HCT116 (cell line): Measurements from ENCODE around the gene FHIT. TPM values are rescaled to one million over a fixed set of nuclear protein-coding genes. Genes with fewer than 3 reads are reported as not detected.
"Not testable (repeated sequence)": the region's sequence is repeated elsewhere in the genome, so short reads cannot be mapped to it uniquely, and the experiment has no call there.

Experiments used
- ATAC-seq: fragments of 200-7000 bp; cut with Tn5 transposase; 2 replicates; pipeline ENCODE4 v1.9.1; 2020; ENCODE audit warnings: mild to moderate bottlenecking, moderate library complexity
- BruUV-seq: library from RNA; stranded (reverse); fragments of 400-500 nt; replicated peaks from 2 replicates; lab custom pipeline; 2021; lab: Mats Ljungman, UMichigan
- CTCF ChIA-PET: fragments of 300-600 bp; sonication (Branson Sonifier 250); formaldehyde crosslinking; loops from one replicate; lab custom pipeline; 2021; ENCODE audit warnings: antibody characterized with exemption; lab: Charles Lee
- POLR2A ChIA-PET: fragments of 300-600, 350-600 bp; sonication (Branson Sonifier 250); formaldehyde crosslinking; loops from one replicate; lab custom pipeline; 2021; ENCODE audit warnings: antibody characterized with exemption; lab: Charles Lee
- RAD21 ChIA-PET, 2 experiments: fragments of 300-600 bp; sonication (Branson Sonifier 250); formaldehyde crosslinking; loops; one replicate each; lab custom pipeline; 2023; ENCODE audit warnings: low total read pairs in 2 of 2; ENCODE audit not compliant: uncharacterized antibody in 2 of 2, unreplicated experiment in 2 of 2, low non-redundant PET in 1 of 2; lab: Charles Lee
- DNase-seq: peaks from one replicate; pipeline ENCODE4 v3.0.0-alpha.2; 2010; ENCODE audit warnings: low read depth, low spot score
- H2AFZ ChIP-seq: fragments of 200-600 bp; shearing (Covaris generic), sonication (generic); 2 replicates; pipeline ENCODE4 v1.6.1; 2017; ENCODE audit warnings: low read depth, mixed run types, mixed read lengths, antibody characterized with exemption, low read length; ENCODE audit not compliant: poor library complexity, severe bottlenecking
- H3K27ac ChIP-seq: 2 replicates; pipeline ENCODE4 v1.5.1; 2012; ENCODE audit warnings: low read depth, low read length
- H3K27me3 ChIP-seq: fragments of 200-600 bp; sonication (generic); 2 replicates; pipeline ENCODE4 v1.6.1; 2016; ENCODE audit warnings: mixed run types, low read length, mixed read lengths; ENCODE audit not compliant: insufficient read depth
- H3K36me3 ChIP-seq, 2 experiments: fragments of 200-500 bp in 1 of 2; fragments of 200-600 bp in 1 of 2; sonication (Bioruptor generic) in 1 of 2; sonication (generic) in 1 of 2; 2 replicates each; pipeline versions ENCODE4 v1.5.1 to v1.6.1; 2014 to 2016; ENCODE audit warnings: low read length in 2 of 2, inconsistent platforms in 1 of 2, mixed read lengths in 1 of 2, mixed run types in 1 of 2; ENCODE audit not compliant: insufficient read depth in 2 of 2, control insufficient read depth in 1 of 2
- H3K4me1 ChIP-seq, 2 experiments: fragments of 200-600 bp in 1 of 2; sonication (generic) in 1 of 2; 2 replicates each; pipeline versions ENCODE4 v1.5.1 to v1.6.1; 2012 to 2017; ENCODE audit warnings: low read length in 2 of 2, inconsistent platforms in 1 of 2, mild to moderate bottlenecking in 1 of 2, mixed read lengths in 1 of 2, mixed run types in 1 of 2, moderate library complexity in 1 of 2; ENCODE audit not compliant: insufficient read depth in 2 of 2, control insufficient read depth in 1 of 2
- H3K4me2 ChIP-seq: fragments of 200-600 bp; sonication (generic); 2 replicates; pipeline ENCODE4 v1.6.1; 2017; ENCODE audit warnings: mixed run types, low read length, mixed read lengths
- H3K4me3 ChIP-seq, 2 experiments: fragments of 200-600 bp in 1 of 2; sonication (generic) in 1 of 2; replicated peaks in 1 of 2; 2 replicates each; pipeline ENCODE4 v1.5.1; 2011 to 2016; ENCODE audit warnings: low read length in 2 of 2, control low read depth in 1 of 2, low read depth in 1 of 2, mild to moderate bottlenecking in 1 of 2, mixed read lengths in 1 of 2, mixed run types in 1 of 2
- H3K79me2 ChIP-seq: fragments of 200-600 bp; sonication (generic); 2 replicates; pipeline ENCODE4 v1.6.1; 2017; ENCODE audit warnings: mild to moderate bottlenecking, mixed run types, low read length, moderate library complexity, mixed read lengths; ENCODE audit not compliant: insufficient read depth
- H3K9ac ChIP-seq: fragments of 200-600 bp; sonication (generic); 2 replicates; pipeline ENCODE4 v1.6.1; 2016; ENCODE audit warnings: low read length, mixed read lengths
- H3K9me2 ChIP-seq: fragments of 200-600 bp; sonication (generic), shearing (Covaris generic); 2 replicates; pipeline ENCODE4 v1.6.1; 2017; ENCODE audit warnings: mixed run types, mild to moderate bottlenecking, moderate library complexity; ENCODE audit not compliant: insufficient read depth
- H3K9me3 ChIP-seq, 2 experiments: fragments of 200-500 bp in 1 of 2; fragments of 200-600 bp in 1 of 2; sonication (Bioruptor generic) in 1 of 2; sonication (generic) in 1 of 2; 2 replicates each; pipeline ENCODE4 v1.6.1; 2014 to 2017; ENCODE audit warnings: low read length in 2 of 2, mixed read lengths in 2 of 2, inconsistent platforms in 1 of 2, low read depth in 1 of 2, mild to moderate bottlenecking in 1 of 2, mixed run types in 1 of 2, moderate library complexity in 1 of 2; ENCODE audit not compliant: control insufficient read depth in 1 of 2, insufficient read depth in 1 of 2
- H4K20me1 ChIP-seq: fragments of 200-600 bp; sonication (generic), shearing (Covaris generic); 2 replicates; pipeline ENCODE4 v1.6.1; 2017; ENCODE audit warnings: mixed run types, mild to moderate bottlenecking, moderate library complexity; ENCODE audit not compliant: insufficient read depth
- CEBPB ChIP-seq: IDR thresholded peaks from 2 replicates; pipeline ENCODE4 v1.6.1; 2012; ENCODE audit warnings: low read depth
- EGR1 ChIP-seq: IDR thresholded peaks from 2 replicates; pipeline ENCODE4 v1.6.1; 2012; ENCODE audit warnings: low read depth
- EZH2 ChIP-seq: fragments of 200-600 bp; sonication (generic); IDR thresholded peaks from 2 replicates; pipeline ENCODE4 v1.6.1; 2017; ENCODE audit warnings: antibody characterized with exemption, mixed run types
- EZH2phosphoT487 ChIP-seq: fragments of 200-600 bp; IDR thresholded peaks from 2 replicates; pipeline ENCODE4 v1.6.1; 2018; ENCODE audit warnings: antibody characterized with exemption, borderline replicate concordance
- FOSL1 ChIP-seq: IDR thresholded peaks from 2 replicates; pipeline ENCODE4 v1.6.1; 2012; ENCODE audit warnings: low read depth
- JUND ChIP-seq: IDR thresholded peaks from 2 replicates; pipeline ENCODE4 v1.6.1; 2012
- RAD21 ChIP-seq: IDR thresholded peaks from 2 replicates; pipeline ENCODE4 v1.6.1; 2012; ENCODE audit warnings: low read depth, mild to moderate bottlenecking
- SIN3A ChIP-seq: IDR thresholded peaks from 2 replicates; pipeline ENCODE4 v1.6.1; 2012; ENCODE audit warnings: low read depth
- SP1 ChIP-seq: IDR thresholded peaks from 2 replicates; pipeline ENCODE4 v1.6.1; 2012; ENCODE audit warnings: low read depth
- TCF7L2 ChIP-seq: IDR thresholded peaks from 2 replicates; pipeline ENCODE4 v1.7.0; 2011; ENCODE audit warnings: borderline replicate concordance, inconsistent platforms; ENCODE audit not compliant: insufficient read depth, insufficient read length; ENCODE audit errors: extremely low read depth
- YY1 ChIP-seq: IDR thresholded peaks from 2 replicates; pipeline ENCODE4 v1.6.1; 2011; ENCODE audit warnings: low read length, low read depth, moderate library complexity, mild to moderate bottlenecking; ENCODE audit not compliant: insufficient replicate concordance; ENCODE audit errors: extremely low read depth
- intact Hi-C: fragments of 100-400 bp; cut with micrococcal nuclease; formaldehyde crosslinking; loops from 2 replicates; pipeline ENCODE4 v1.10.0; 2022
- total RNA-seq: library from RNA; stranded (reverse); gene quantifications from one replicate; pipeline ENCODE4 v1.2.1, GENCODE V29; 2021; ENCODE audit not compliant: unreplicated experiment
- TF ChIP-seq, protein P1 (sequence below), 3 experiments: fragments of 200-600 bp in 1 of 3; sonication (generic) in 1 of 3; IDR thresholded peaks in 2 of 3; conservative IDR thresholded peaks in 1 of 3; 2 replicates each; pipeline ENCODE4 v1.5.1; 2012 to 2017; ENCODE audit warnings: low read depth in 2 of 3, low read length in 2 of 3, antibody characterized with exemption in 1 of 3, borderline replicate concordance in 1 of 3, control low read depth in 1 of 3, mild to moderate bottlenecking in 1 of 3, mixed read lengths in 1 of 3, mixed run types in 1 of 3, moderate library complexity in 1 of 3; ENCODE audit not compliant: insufficient read depth in 1 of 3

FHIT gene
- total RNA-seq, 1 experiment from 2014 or later = 20.1 TPM

DNA sequence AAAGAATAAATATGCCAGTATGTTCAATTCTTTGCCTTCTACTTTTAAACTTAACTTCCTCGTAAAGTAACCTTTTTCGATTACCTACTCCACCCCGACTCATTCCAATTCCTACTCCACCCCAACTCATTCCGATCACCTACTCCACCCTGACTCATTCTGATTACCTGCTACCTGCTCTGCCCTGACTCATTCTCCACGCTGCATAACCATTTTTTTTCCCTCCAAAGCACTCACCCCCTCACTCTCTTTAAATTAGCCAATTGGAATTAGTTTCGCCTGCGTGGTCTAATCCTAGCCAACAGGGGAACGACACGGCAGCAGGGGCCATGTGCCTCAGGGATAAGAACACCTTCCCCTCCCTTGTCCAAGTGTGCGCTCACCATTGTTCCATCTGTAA, 362.3 kb downstream of the FHIT start:
- H3K27ac ChIP-seq, RAD21 ChIA-PET, H2AFZ ChIP-seq, POLR2A ChIA-PET, H3K27me3 ChIP-seq, H3K79me2 ChIP-seq, H3K9me2 ChIP-seq, H3K36me3 ChIP-seq, H3K9me3 ChIP-seq, BruUV-seq, H3K4me3 ChIP-seq, intact Hi-C loops, H3K9ac ChIP-seq, H4K20me1 ChIP-seq, CTCF ChIA-PET: not testable (repeated sequence)
- ATAC-seq (0 out of 2 replicates have a peak, but pooled peaks have one; percentile 27), DNase-seq (peak; percentile 15)
- Histone ChIP-seq H3K4me1 (peaks cover 0 to 14% of the 10 kb centered on the region in 2 experiments; a peak in 2 of 4 replicates), H3K4me2 (peak overlapping the region; percentile 22)
- TF ChIP-seq FOSL1 (peak; percentile 48; the same call in 1 of the 2 replicates), JUND (peak; percentile 35; the same call in 1 of the 2 replicates), SP1 (peak; percentile 27; the same call in 1 of the 2 replicates), EGR1 (peak; percentile 53; the same call in 1 of the 2 replicates)

DNA sequence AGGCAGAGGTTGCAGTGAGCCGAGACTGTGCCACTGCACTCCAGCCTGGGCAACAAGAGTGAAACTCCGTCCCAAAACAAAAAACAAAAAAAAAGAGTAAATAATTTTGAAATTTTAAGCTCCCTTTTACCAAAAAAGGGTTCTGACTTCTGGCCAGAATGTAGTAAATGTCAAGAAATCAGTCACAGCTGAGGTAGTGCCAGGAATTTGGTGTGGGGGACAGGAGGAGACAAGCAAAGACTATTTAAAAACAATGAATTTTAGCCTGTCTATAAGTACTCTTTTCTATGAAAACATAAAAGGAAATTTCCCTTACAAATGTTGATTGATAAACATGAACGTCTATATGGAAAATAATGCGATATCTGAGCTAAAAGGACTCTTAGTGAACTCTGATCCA, 363.7 kb downstream of the FHIT start:
- ATAC-seq = no peak
- no peaks in the 10 kb centered on the region for H3K79me2 ChIP-seq
- RAD21 ChIA-PET = no interaction called here
- no peaks in the 10 kb centered on the region for H3K9me2 ChIP-seq
- CTCF ChIA-PET = no interaction called here
- H2AFZ ChIP-seq = no peak overlapping the region
- H3K27ac ChIP-seq = no peak overlapping the region
- BruUV-seq = no TSS peak
- H3K36me3 ChIP-seq = no peaks in the 10 kb centered on the region
- no peak for DNase-seq
- no peak overlapping the region for H3K4me3 ChIP-seq
- H3K4me1 ChIP-seq = peaks cover 0 to 14% of the 10 kb centered on the region in 2 experiments; a peak in 2 of 4 replicates
- TF ChIP-seq RAD21 (no peak), EZH2phosphoT487 (no peak), YY1 (no peak), TCF7L2 (no peak), EZH2 (no peak), SIN3A (no peak), CEBPB (no peak)
- TF ChIP-seq, protein P1, sequence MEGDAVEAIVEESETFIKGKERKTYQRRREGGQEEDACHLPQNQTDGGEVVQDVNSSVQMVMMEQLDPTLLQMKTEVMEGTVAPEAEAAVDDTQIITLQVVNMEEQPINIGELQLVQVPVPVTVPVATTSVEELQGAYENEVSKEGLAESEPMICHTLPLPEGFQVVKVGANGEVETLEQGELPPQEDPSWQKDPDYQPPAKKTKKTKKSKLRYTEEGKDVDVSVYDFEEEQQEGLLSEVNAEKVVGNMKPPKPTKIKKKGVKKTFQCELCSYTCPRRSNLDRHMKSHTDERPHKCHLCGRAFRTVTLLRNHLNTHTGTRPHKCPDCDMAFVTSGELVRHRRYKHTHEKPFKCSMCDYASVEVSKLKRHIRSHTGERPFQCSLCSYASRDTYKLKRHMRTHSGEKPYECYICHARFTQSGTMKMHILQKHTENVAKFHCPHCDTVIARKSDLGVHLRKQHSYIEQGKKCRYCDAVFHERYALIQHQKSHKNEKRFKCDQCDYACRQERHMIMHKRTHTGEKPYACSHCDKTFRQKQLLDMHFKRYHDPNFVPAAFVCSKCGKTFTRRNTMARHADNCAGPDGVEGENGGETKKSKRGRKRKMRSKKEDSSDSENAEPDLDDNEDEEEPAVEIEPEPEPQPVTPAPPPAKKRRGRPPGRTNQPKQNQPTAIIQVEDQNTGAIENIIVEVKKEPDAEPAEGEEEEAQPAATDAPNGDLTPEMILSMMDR (IDR thresholded peaks at IDR 0.05 in 2 of 3, conservative IDR thresholded peaks at IDR 0.05 in 1 of 3; ENCODE audit: borderline replicate concordance in 1 of 3, insufficient read depth in 1 of 3, low read depth in 2 of 3, low read length in 2 of 3) = no peak
- no peaks in the 10 kb centered on the region for H4K20me1 ChIP-seq
- intact Hi-C loops = no loop called here
- POLR2A ChIA-PET = no interaction called here
- no peaks in the 10 kb centered on the region for H3K27me3 ChIP-seq
- no peaks in the 10 kb centered on the region for H3K9me3 ChIP-seq
- no peak overlapping the region for H3K9ac ChIP-seq
- H3K4me2 ChIP-seq = no peak overlapping the region
